NCI-H2107 treated with DMSO at 0.1 percent for 48 hours (cell line): ENCODE results near the gene DENND11.
A peak's percentile ranks its signal among the peaks of the same experiment; 100 is the strongest.
"Not testable (repeated sequence)": the region's sequence is repeated elsewhere in the genome, so short reads cannot be mapped to it uniquely, and the experiment has no call there.

Experiments
- DNase-seq: peaks from one replicate; lab custom pipeline; 2025; ENCODE audit not compliant: unreplicated experiment; lab: John Stamatoyannopoulos, UW

The DENND11 gene

GRCh38 chr7:141709318-141709717 lies 7.4 kb upstream of the DENND11 start:
- no peak for DNase-seq

GRCh38 chr7:141708351-141708750 lies 6.4 kb upstream of the DENND11 start, which contains the start of gene WEE2:
Gene WEE2, plus strand, starts transcription at chr7:141708353. Its CDS starts 406 bp downstream, at chr7:141708759.
- DNase-seq = no peak

- no peak for DNase-seq
These were observed 4.5 kb upstream of the DENND11 start for GRCh38 chr7:141706239-141707064.

GRCh38 chr7:141704741-141705140 lies 2.8 kb upstream of the DENND11 start:
- no peak for DNase-seq

GRCh38 chr7:141704112-141704511 lies 2.1 kb upstream of the DENND11 start:
- no peak for DNase-seq

GRCh38 chr7:141702892-141703291 lies 926 bp upstream of the DENND11 start:
- DNase-seq = no peak

GRCh38 chr7:141701489-141702046 lies 398 bp downstream of the DENND11 start:
- DNase-seq = peak; percentile 12

GRCh38 chr7:141700848-141701371 lies 1.1 kb downstream of the DENND11 start:
- DNase-seq = peak; percentile 27

GRCh38 chr7:141700296-141700847 lies 1.6 kb downstream of the DENND11 start:
- DNase-seq = no peak

GRCh38 chr7:141699860-141700259 lies 2.1 kb downstream of the DENND11 start:
- DNase-seq = no peak

- DNase-seq = no peak
These were observed 3.5 kb downstream of the DENND11 start for GRCh38 chr7:141698247-141699015.

GRCh38 chr7:141697211-141697871 lies 4.6 kb downstream of the DENND11 start:
- peak; percentile 45 for DNase-seq

GRCh38 chr7:141696348-141696747 lies 5.6 kb downstream of the DENND11 start:
- no peak for DNase-seq

GRCh38 chr7:141695803-141696289 lies 6.1 kb downstream of the DENND11 start:
- no peak for DNase-seq

- no peak for DNase-seq
These were observed 8.9 kb downstream of the DENND11 start for GRCh38 chr7:141693082-141693481.

- no peak for DNase-seq
These were observed 10.0 kb downstream of the DENND11 start for GRCh38 chr7:141691961-141692360.

GRCh38 chr7:141691540-141691939 lies 10.4 kb downstream of the DENND11 start:
- DNase-seq = no peak

GRCh38 chr7:141689072-141689825 lies 12.7 kb downstream of the DENND11 start:
- DNase-seq = not testable (repeated sequence)

GRCh38 chr7:141688043-141688442 lies 13.9 kb downstream of the DENND11 start:
- DNase-seq = no peak

- no peak for DNase-seq
These were observed 15.3 kb downstream of the DENND11 start for GRCh38 chr7:141686670-141687069.
